ENCODE results near the gene SLC66A2. TPM values are rescaled to one million over a fixed set of nuclear protein-coding genes. Genes with fewer than 3 reads are reported as not detected.

The SLC66A2 gene
- total and polyA plus RNA-seq, 8 donors = 18.1 to 148 (median 24.4) TPM

DNA sequence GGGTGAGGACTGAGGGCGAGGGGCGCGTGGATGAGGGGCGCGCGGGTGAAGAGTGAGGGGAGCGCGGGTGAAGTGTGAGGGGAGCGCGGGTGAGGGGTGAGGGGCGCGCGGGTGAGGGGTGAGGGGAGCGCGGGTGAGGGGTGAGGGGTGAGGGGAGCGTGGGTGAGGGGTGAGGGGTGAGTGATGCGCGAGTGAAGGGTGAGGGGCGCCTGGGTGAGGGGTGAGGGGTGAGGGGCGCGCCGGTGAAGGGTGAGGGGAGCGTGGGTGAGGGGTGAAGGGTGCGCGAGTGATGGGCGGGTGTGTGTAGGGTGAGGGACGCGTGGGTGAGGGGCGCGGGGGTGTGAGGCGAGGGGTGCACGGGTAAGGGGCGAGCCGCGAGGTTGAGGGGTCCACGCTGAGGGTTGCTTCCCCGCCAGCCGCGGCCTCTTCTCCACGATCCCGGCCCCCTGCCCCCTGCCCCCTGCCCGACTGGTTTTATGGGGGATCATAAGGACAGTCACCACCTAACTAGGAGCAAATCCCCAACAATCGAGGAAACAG is 1.1 kb upstream of the SLC66A2 start:
- TF ChIP-seq POLR2AphosphoS5 (IDR thresholded peaks at IDR 0.05) = no peak
- TF ChIP-seq EP300 (IDR thresholded peaks at IDR 0.05) = no peak
- TF ChIP-seq, protein P1, sequence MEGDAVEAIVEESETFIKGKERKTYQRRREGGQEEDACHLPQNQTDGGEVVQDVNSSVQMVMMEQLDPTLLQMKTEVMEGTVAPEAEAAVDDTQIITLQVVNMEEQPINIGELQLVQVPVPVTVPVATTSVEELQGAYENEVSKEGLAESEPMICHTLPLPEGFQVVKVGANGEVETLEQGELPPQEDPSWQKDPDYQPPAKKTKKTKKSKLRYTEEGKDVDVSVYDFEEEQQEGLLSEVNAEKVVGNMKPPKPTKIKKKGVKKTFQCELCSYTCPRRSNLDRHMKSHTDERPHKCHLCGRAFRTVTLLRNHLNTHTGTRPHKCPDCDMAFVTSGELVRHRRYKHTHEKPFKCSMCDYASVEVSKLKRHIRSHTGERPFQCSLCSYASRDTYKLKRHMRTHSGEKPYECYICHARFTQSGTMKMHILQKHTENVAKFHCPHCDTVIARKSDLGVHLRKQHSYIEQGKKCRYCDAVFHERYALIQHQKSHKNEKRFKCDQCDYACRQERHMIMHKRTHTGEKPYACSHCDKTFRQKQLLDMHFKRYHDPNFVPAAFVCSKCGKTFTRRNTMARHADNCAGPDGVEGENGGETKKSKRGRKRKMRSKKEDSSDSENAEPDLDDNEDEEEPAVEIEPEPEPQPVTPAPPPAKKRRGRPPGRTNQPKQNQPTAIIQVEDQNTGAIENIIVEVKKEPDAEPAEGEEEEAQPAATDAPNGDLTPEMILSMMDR (IDR thresholded peaks at IDR 0.05) = no peak
- no peak for TF ChIP-seq POLR2A (IDR thresholded peaks at IDR 0.05)
- H3K27ac ChIP-seq = peak overlapping the region in 2 of 5 donors; percentile 91 to 93
- intact Hi-C loops (cut with DNase I; ENCODE audit: low total_unique reads) = loop anchor here (10.0 kb wide), 1 partner anchor 268 kb away; no protein-coding TSS in a partner anchor
- no peaks in the 10 kb centered on the region for H3K9me3 ChIP-seq
- peaks cover 0 to 12% (median 5%) of the 10 kb centered on the region in 4 donors for H3K36me3 ChIP-seq
- 23 to 40% (median 32%) methylated on average over 28 to 43 of the region's 43 CpGs for WGBS, 5 donors
- peaks cover 26 to 46% (median 40%) of the 10 kb centered on the region in 4 donors for H3K4me1 ChIP-seq
- H3K27me3 ChIP-seq = no peaks in the 10 kb centered on the region
- peak; percentile 24 to 26 for DNase-seq
- peak overlapping the region; percentile 82 to 99 (median 94) for H3K4me3 ChIP-seq

DNA sequence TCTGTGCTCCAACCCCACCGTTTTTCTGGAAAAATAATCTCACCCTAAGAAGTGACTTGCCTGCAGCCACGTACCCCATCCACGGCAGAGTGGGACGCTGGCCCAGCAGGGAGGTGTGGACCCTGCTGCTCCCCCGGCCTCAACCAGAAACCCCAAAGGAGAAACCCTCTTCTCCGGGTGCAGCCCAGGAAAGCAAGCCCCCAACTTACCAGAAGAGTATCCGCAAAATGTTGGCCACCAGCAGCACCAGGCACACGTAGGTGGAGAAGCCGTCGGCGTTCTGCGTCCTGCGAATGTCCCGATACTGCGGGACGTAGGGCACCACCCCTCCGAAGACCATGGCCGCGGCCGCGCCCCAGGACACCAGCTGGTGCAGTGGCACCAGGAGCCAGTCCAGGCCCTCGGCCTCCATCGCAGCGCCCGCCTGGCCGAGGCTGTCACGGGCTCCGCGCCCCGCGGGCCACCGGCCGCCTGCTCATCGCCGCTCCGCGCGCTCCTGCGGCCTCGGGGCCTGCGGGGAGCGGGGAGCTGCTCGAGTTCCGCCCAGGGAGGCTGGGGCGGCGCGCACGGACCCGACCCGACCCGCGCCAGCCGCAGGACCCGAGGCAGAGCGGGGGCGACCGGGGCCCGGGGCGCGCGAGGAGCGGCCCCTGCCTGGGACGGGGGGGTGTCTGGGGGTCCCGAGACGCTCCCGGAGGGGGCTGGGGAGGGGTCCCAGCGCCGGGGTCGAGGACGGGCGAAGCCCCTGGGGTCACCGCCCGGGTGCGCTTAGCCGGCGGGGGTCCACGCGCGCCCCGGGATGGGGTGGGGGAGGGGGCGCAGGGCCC is 725 bp downstream of the SLC66A2 start:
- Histone ChIP-seq H3K9me3 (no peaks in the 10 kb centered on the region), H3K4me1 (peaks cover 26 to 64% (median 51%) of the 10 kb centered on the region in 4 donors), H3K27ac (peak overlapping the region; percentile 74 to 93 (median 91)), H3K27me3 (no peaks in the 10 kb centered on the region), H3K4me3 (peak overlapping the region; percentile 82 to 99 (median 94)), H3K36me3 (peaks cover 0 to 15% (median 9%) of the 10 kb centered on the region in 4 donors)
- intact Hi-C loops (cut with DNase I; ENCODE audit: low total_unique reads) = loop anchor here (10.0 kb wide), 1 partner anchor 266 kb away; no protein-coding TSS in a partner anchor
- peak; percentile 50 to 72 for DNase-seq
- TF ChIP-seq POLR2A (IDR thresholded peaks at IDR 0.05) = no peak
- no peak for TF ChIP-seq POLR2AphosphoS5 (IDR thresholded peaks at IDR 0.05)
- TF ChIP-seq, protein P1 (IDR thresholded peaks at IDR 0.05) = no peak
- no peak for TF ChIP-seq EP300 (IDR thresholded peaks at IDR 0.05)
- 2 to 5% (median 4%) methylated on average over 26 to 80 of the region's 81 CpGs for WGBS, 5 donors

DNA sequence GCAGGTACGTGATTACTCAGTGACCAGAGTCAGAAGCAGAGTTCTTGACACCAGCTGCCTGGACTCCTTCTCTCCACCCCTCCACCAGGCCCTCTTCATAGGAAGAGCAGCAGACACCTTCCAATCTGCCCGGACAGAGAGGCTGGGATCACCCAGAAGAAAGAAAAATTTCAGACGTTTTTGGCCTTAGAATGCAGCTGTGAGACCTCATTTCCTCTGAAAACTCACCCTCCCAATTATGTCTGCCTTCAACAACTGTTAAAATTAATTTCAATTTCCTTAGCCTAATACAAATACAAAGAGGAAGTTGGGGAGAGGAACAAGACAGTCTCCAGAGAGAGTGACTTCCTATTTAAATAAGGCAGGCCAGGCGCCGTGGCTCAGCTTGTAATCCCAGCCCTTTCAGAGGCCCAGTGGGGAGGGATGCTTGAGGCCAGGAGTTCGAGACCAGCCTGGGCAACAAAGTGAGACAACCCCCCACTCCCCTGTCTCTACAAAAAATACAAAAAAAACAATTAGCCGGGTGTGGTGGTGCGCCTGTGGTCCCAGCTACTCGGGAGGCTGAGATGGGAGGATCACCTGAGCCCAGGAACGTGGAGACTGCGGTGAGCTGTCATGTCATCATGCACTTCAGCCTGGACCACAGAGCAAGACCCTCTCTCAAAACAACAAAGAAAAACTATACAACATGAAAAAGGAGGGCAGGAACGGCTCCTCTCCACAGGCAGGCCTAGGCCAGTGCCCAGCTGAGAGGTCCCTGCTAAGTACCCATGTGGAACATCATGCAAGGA is 1.6 kb downstream of the SLC66A2 start:
- DNase-seq = peak; percentile 32 to 60

More for the DNA sequence above, 1.6 kb downstream of the SLC66A2 start:
- Histone ChIP-seq H3K4me1 (peaks cover 27 to 72% (median 57%) of the 10 kb centered on the region in 4 donors), H3K9me3 (no peaks in the 10 kb centered on the region), H3K36me3 (peaks cover 0 to 15% (median 9%) of the 10 kb centered on the region in 4 donors), H3K27ac (peak overlapping the region in 4 of 5 donors; percentile 87 to 93 (median 91)), H3K4me3 (peak overlapping the region; percentile 82 to 99 (median 94)), H3K27me3 (no peaks in the 10 kb centered on the region)
- intact Hi-C loops (cut with DNase I; ENCODE audit: low total_unique reads) = loop anchor here (10.0 kb wide), 2 partner anchors 85 to 265 kb away; partner anchors contain the start of gene RBFA
- 63 to 78% (median 69%) methylated on average over 12 of the region's 12 CpGs for WGBS, 5 donors
- TF ChIP-seq POLR2AphosphoS5 (IDR thresholded peaks at IDR 0.05) (no peak), EP300 (IDR thresholded peaks at IDR 0.05) (no peak), POLR2A (IDR thresholded peaks at IDR 0.05) (no peak)
- TF ChIP-seq, protein P1 (IDR thresholded peaks at IDR 0.05) = no peak

Measured in stomach (tissue), 9 donors.